Common myeloid progenitor, CD34-positive (primary cell): ENCODE data around the gene GOLGA8B.
"Not testable (repeated sequence)": the region's sequence is repeated elsewhere in the genome, so short reads cannot be mapped to it uniquely, and the experiment has no call there.

Experiments used
- CTCF ChIA-PET: fragments of 350-600 bp; sonication (Branson Sonifier 250); formaldehyde crosslinking; loops from one replicate; lab custom pipeline; 2021; ENCODE audit warnings: antibody characterized with exemption; lab: Charles Lee
- POLR2A ChIA-PET: fragments of 350-600 bp; sonication (Branson Sonifier 250); formaldehyde crosslinking; loops from one replicate; lab custom pipeline; 2021; ENCODE audit warnings: antibody characterized with exemption; lab: Charles Lee
- DNase-seq, 3 donors: peaks; one replicate each; pipeline versions ENCODE4 v3.0.0 to v3.0.0-alpha.2; 2013
- H3K27ac ChIP-seq, 2 experiments: 1 replicate in 1 of 2; 2 replicates in 1 of 2; pipeline ENCODE4 v1.7.0; 2013; ENCODE audit warnings: inconsistent platforms in 2 of 2, low read length in 2 of 2, mild to moderate bottlenecking in 2 of 2, low read depth in 1 of 2, moderate library complexity in 1 of 2; ENCODE audit not compliant: severe bottlenecking in 2 of 2, insufficient read depth in 1 of 2, poor library complexity in 1 of 2
- H3K27me3 ChIP-seq, 5 experiments: replicated peaks in 2 of 5; 1 replicate in 3 of 5; 2 replicates in 2 of 5; pipeline versions ENCODE4 v1.6.1 to v1.7.0; 2013; ENCODE audit warnings: low read length in 4 of 5, mild to moderate bottlenecking in 2 of 5, moderate library complexity in 2 of 5, inconsistent platforms in 1 of 5; ENCODE audit not compliant: insufficient read depth in 5 of 5, control insufficient read depth in 4 of 5
- H3K36me3 ChIP-seq, 4 experiments: 1 replicate in 2 of 4; 2 replicates in 2 of 4; pipeline versions ENCODE4 v1.6.1 to v1.7.0; 2013; ENCODE audit warnings: low read length in 3 of 4, control low read depth in 1 of 4, mild to moderate bottlenecking in 1 of 4; ENCODE audit not compliant: control insufficient read depth in 4 of 4, insufficient read depth in 4 of 4
- H3K4me1 ChIP-seq, 4 experiments: 1 replicate in 3 of 4; 2 replicates in 1 of 4; pipeline versions ENCODE4 v1.6.1 to v1.7.1; 2013; ENCODE audit warnings: low read length in 3 of 4, mild to moderate bottlenecking in 3 of 4, control low read depth in 1 of 4, inconsistent platforms in 1 of 4, moderate library complexity in 1 of 4; ENCODE audit not compliant: control insufficient read depth in 4 of 4, insufficient read depth in 4 of 4; ENCODE audit errors: control extremely low read depth in 1 of 4
- H3K4me3 ChIP-seq, 7 experiments: 1 replicate in 4 of 7; 2 replicates in 3 of 7; pipeline versions ENCODE4 v1.5.1 to v1.7.0; 2013; ENCODE audit warnings: mild to moderate bottlenecking in 7 of 7, low read length in 6 of 7, moderate library complexity in 6 of 7, inconsistent platforms in 2 of 7, low read depth in 2 of 7, control low read depth in 1 of 7; ENCODE audit not compliant: insufficient read depth in 4 of 7, control insufficient read depth in 1 of 7; ENCODE audit errors: extremely low read depth in 1 of 7
- H3K9me3 ChIP-seq, 5 experiments: 1 replicate in 4 of 5; 2 replicates in 1 of 5; pipeline versions ENCODE4 v1.6.1 to v1.7.1; 2013; ENCODE audit warnings: low read length in 4 of 5, mild to moderate bottlenecking in 2 of 5, inconsistent platforms in 1 of 5, low read depth in 1 of 5, moderate library complexity in 1 of 5; ENCODE audit not compliant: control insufficient read depth in 4 of 5, insufficient read depth in 2 of 5; ENCODE audit errors: control extremely low read depth in 1 of 5
- WGBS: methylation state at CpG from one replicate; pipeline ENCODE4 v1.1.5; 2013; ENCODE audit not compliant: insufficient coverage; 5-methylcytosine and 5-hydroxymethylcytosine counted together

Gene GOLGA8B

DNA sequence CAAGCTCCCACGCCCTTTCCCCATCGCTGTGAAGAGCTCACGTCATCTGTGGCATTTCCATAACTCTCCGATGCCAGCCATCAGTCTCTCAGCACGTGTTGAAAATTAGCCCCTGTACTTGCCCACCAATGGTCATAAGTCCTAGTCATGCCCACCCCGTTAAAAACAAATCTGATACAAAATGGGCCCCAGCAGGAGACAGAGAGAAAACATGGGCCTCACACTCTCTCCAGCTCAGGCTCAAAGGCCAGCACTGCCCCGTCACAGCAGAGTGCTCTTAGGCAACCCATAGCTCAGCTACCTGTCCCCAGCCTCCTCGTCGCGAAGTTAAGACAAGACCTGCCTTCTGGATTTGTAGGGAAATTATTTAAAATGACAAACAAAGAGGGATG, 5.2 kb downstream of the GOLGA8B start:
- ChIA-PET CTCF (no interaction called here), POLR2A (no interaction called here)
- peaks cover 0 to 18% (median 11%) of the 10 kb centered on the region in 4 experiments for H3K4me1 ChIP-seq
- peaks cover 0 to 2% (median 0%) of the 10 kb centered on the region in 4 experiments for H3K36me3 ChIP-seq
- no peak overlapping the region for H3K4me3 ChIP-seq
- H3K9me3 ChIP-seq, result no peaks in the 10 kb centered on the region
- DNase-seq, result no peak
- H3K27ac ChIP-seq, result no peak overlapping the region
- 99% methylated on average over 10 of the region's 10 CpGs for WGBS
- no peaks in the 10 kb centered on the region for H3K27me3 ChIP-seq

DNA sequence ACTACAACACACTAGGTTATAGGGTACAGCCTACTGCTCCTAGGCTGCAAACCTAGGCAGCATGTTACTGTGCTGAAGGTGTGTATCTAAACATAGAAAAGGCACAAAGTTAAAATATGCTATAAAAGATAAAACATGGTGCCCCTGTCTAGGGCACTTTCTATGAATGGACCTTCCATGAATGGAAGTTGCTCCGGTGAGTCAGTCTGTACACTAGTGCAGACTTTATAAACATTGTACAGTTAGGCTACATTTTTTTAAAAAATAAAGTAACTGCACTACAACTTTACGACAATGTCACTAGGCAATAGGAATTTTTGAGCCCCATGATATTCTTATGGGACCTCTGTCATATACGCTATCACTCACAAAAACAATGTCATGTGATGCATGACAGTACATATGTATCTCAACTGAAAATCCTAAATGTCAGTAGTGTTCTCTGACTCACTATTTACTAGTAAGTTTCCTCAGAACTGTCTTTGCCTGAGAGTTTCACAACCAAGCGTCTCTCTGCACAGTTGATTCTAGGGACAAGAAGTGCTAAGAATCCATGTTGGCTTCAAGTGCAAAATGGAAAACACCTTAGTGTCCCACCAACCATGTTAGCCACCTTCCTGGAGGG, 5.7 kb downstream of the GOLGA8B start:
- CTCF ChIA-PET, POLR2A ChIA-PET, H3K9me3 ChIP-seq, H3K27me3 ChIP-seq, H3K4me3 ChIP-seq, H3K36me3 ChIP-seq, H3K27ac ChIP-seq, DNase-seq: not testable (repeated sequence)
- peaks cover 0 to 15% (median 11%) of the 10 kb centered on the region in 4 experiments for H3K4me1 ChIP-seq
- WGBS, result 100% methylated on average over 2 of the region's 4 CpGs

- POLR2A ChIA-PET, DNase-seq, CTCF ChIA-PET, H3K36me3 ChIP-seq, H3K9me3 ChIP-seq, H3K4me3 ChIP-seq, H3K27me3 ChIP-seq, H3K27ac ChIP-seq, H3K4me1 ChIP-seq: not testable (repeated sequence)
- WGBS, result 100% methylated on average over 5 of the region's 12 CpGs
Measured at GRCh38 chr15:34575035-34575434, 8.4 kb downstream of the GOLGA8B start.

DNA sequence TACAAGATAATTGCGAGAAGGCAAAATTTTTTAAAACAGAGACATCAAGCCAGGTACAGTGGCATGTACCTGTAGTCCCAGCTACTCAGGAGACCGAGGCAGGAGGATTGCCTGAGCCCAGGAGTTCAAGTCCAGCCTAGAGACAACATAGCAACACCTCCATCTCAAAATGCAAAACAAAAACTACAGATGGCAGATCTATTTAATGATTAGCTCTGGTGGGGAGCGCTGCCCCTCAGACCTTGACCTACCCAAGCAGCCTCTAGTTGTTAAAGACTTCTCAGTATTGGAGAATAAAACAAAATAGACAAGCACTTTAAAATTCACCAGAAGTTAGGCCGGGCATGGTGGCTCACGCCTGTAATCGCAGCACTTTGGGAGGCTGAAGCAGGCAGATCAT, 10.5 kb downstream of the GOLGA8B start:
- H3K36me3 ChIP-seq, H3K9me3 ChIP-seq, CTCF ChIA-PET, H3K4me3 ChIP-seq, DNase-seq, POLR2A ChIA-PET, H3K4me1 ChIP-seq, H3K27me3 ChIP-seq, H3K27ac ChIP-seq: not testable (repeated sequence)
- no CpG with 5 or more reads among the region's 6 CpGs for WGBS

DNA sequence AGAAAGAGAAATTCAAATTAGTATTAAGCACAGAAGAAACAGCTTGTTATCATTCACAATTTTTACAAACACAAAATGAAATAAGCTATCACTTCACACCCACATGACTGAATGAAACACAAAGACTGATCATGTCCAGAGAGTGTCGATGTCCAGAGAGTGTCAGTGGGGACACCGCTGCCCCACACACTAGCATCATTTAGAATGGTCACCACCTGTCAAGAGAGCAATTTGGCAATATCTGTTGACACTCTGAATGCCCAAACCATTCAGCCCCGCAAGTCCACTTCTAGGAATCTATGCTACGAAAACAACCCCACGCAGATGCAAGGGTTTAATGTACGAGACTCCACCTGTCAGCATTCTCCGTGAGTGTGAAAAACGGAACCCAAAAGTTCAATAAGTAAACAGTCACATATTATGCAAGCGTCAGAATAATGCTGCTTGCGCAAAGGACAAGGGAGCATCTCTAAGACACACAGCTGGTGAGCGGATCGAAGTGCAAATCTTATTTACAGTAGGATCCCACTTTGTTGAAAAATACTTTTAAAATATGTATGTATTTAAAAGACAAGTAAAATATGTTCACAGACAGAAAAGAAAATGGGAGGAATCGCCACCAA, 11.3 kb downstream of the GOLGA8B start:
- POLR2A ChIA-PET, DNase-seq: not testable (repeated sequence)

GRCh38 chr15:34569670-34570396, 13.6 kb downstream of the GOLGA8B start:
- H3K36me3 ChIP-seq, H3K27ac ChIP-seq, H3K4me3 ChIP-seq, H3K27me3 ChIP-seq, H3K9me3 ChIP-seq, POLR2A ChIA-PET, CTCF ChIA-PET, H3K4me1 ChIP-seq: not testable (repeated sequence)
- WGBS, result 58% methylated on average over 2 of the region's 4 CpGs
- DNase-seq, result peak in 1 of 3 donors; percentile 17

More for the DNA sequence above, 11.3 kb downstream of the GOLGA8B start:
- H3K27me3 ChIP-seq, H3K36me3 ChIP-seq, H3K9me3 ChIP-seq, H3K27ac ChIP-seq, CTCF ChIA-PET, H3K4me1 ChIP-seq, H3K4me3 ChIP-seq: not testable (repeated sequence)
- 93% methylated on average over 9 of the region's 13 CpGs for WGBS

GRCh38 chr15:34567174-34567573, 16.3 kb downstream of the GOLGA8B start:
- CTCF ChIA-PET, DNase-seq, H3K9me3 ChIP-seq, H3K4me1 ChIP-seq, H3K27ac ChIP-seq, POLR2A ChIA-PET, H3K36me3 ChIP-seq, H3K27me3 ChIP-seq, H3K4me3 ChIP-seq: not testable (repeated sequence)
- WGBS, result 100% methylated on average over 2 of the region's 12 CpGs
